Naive thymus-derived CD4-positive, alpha-beta T cell (primary cell): ENCODE measurements around the gene OR10AD1. TPM values are rescaled to one million over a fixed set of nuclear protein-coding genes. Genes with fewer than 3 reads are reported as not detected.

Experiments used
- ATAC-seq: fragments of 150-1000 bp; cut with Tn5 transposase; 2 replicates; pipeline ENCODE4 v1.10.0; 2021; ENCODE audit warnings: mild to moderate bottlenecking, moderate library complexity
- CTCF ChIA-PET: fragments of 350-600 bp; sonication (Branson Sonifier 250); formaldehyde crosslinking; loops from one replicate; lab custom pipeline; 2021; ENCODE audit warnings: antibody characterized with exemption; lab: Charles Lee
- POLR2A ChIA-PET: fragments of 350-600 bp; sonication (Branson Sonifier 250); formaldehyde crosslinking; loops from one replicate; lab custom pipeline; 2021; ENCODE audit warnings: antibody characterized with exemption, inconsistent platforms; lab: Charles Lee
- DNase-seq, 9 donors: peaks; one replicate each; pipeline versions ENCODE4 v3.0.0 to v3.0.0-alpha.2; 2020 to 2022; ENCODE audit warnings: mixed read lengths in 1 of 9
- H3K27ac ChIP-seq: one replicate; pipeline ENCODE4 v1.7.0; 2013; ENCODE audit warnings: mild to moderate bottlenecking, low read depth, low read length, moderate library complexity
- H3K27me3 ChIP-seq, 2 donors: one replicate each; pipeline ENCODE4 v1.7.0; 2013; ENCODE audit warnings: low read length in 2 of 2, mild to moderate bottlenecking in 2 of 2, moderate library complexity in 2 of 2; ENCODE audit not compliant: control insufficient read depth in 2 of 2, insufficient read depth in 2 of 2
- H3K36me3 ChIP-seq, 3 experiments: 1 replicate in 2 of 3; 2 replicates in 1 of 3; pipeline ENCODE4 v1.7.0; 2013; ENCODE audit warnings: low read length in 3 of 3, mild to moderate bottlenecking in 3 of 3, moderate library complexity in 1 of 3; ENCODE audit not compliant: insufficient read depth in 3 of 3, control insufficient read depth in 2 of 3
- H3K4me1 ChIP-seq, 2 donors: one replicate each; pipeline ENCODE4 v1.7.0; 2013; ENCODE audit warnings: low read length in 2 of 2, mild to moderate bottlenecking in 2 of 2, moderate library complexity in 1 of 2; ENCODE audit not compliant: control insufficient read depth in 2 of 2, insufficient read depth in 2 of 2
- H3K4me3 ChIP-seq: 2 replicates; pipeline ENCODE4 v1.7.0; 2013; ENCODE audit warnings: mild to moderate bottlenecking, low read length
- H3K9me3 ChIP-seq, 3 experiments: 1 replicate in 2 of 3; 2 replicates in 1 of 3; pipeline ENCODE4 v1.7.0; 2013; ENCODE audit warnings: low read length in 3 of 3; ENCODE audit not compliant: control insufficient read depth in 2 of 3
- H3K27ac Mint-ChIP-seq, 9 donors: one replicate each; pipeline ENCODE4 v1.8.0; 2020 to 2022; ENCODE audit warnings: mixed read lengths in 9 of 9, mild to moderate bottlenecking in 8 of 9, moderate library complexity in 5 of 9, inconsistent platforms in 2 of 9
- H3K27me3 Mint-ChIP-seq, 5 donors: one replicate each; pipeline ENCODE4 v1.8.0; 2021 to 2022; ENCODE audit warnings: mixed read lengths in 5 of 5, mild to moderate bottlenecking in 1 of 5
- H3K36me3 Mint-ChIP-seq, 5 donors: one replicate each; pipeline ENCODE4 v1.8.0; 2020 to 2022; ENCODE audit warnings: mixed read lengths in 5 of 5, mild to moderate bottlenecking in 3 of 5, inconsistent platforms in 1 of 5
- H3K4me1 Mint-ChIP-seq, 7 donors: one replicate each; pipeline ENCODE4 v1.8.0; 2020 to 2022; ENCODE audit warnings: mixed read lengths in 7 of 7, mild to moderate bottlenecking in 3 of 7, inconsistent platforms in 1 of 7
- H3K4me3 Mint-ChIP-seq, 10 donors: one replicate each; pipeline ENCODE4 v1.8.0; 2020 to 2022; ENCODE audit warnings: mild to moderate bottlenecking in 10 of 10, mixed read lengths in 10 of 10, moderate library complexity in 6 of 10, inconsistent platforms in 2 of 10
- H3K9me3 Mint-ChIP-seq, 11 donors: one replicate each; pipeline ENCODE4 v1.8.0; 2020 to 2022; ENCODE audit warnings: mixed read lengths in 11 of 11, mild to moderate bottlenecking in 4 of 11, inconsistent platforms in 1 of 11, moderate library complexity in 1 of 11
- intact Hi-C, 2 donors: fragments of 100-400 bp; cut with micrococcal nuclease; formaldehyde crosslinking; loops; one replicate each; pipeline ENCODE4 v1.15.1; 2023
- polyA plus RNA-seq, 2 donors: library from polyadenylated mRNA; unstranded; fragments of 300-500 nt; fragmentation: Illumina TruSeq; gene quantifications; one replicate each; pipeline ENCODE4 v1.2.3, GENCODE V29; 2021
- total RNA-seq, 6 experiments: library from RNA in 5 of 6; stranded (reverse) in 5 of 6; gene quantifications; 1 replicate in 5 of 6; 2 replicates in 1 of 6; pipeline ENCODE4 v1.2.3 and lab custom pipeline; 2021 to 2026

OR10AD1 gene
- total and polyA plus RNA-seq, 7 experiments from 2014 or later, result not detected

DNA sequence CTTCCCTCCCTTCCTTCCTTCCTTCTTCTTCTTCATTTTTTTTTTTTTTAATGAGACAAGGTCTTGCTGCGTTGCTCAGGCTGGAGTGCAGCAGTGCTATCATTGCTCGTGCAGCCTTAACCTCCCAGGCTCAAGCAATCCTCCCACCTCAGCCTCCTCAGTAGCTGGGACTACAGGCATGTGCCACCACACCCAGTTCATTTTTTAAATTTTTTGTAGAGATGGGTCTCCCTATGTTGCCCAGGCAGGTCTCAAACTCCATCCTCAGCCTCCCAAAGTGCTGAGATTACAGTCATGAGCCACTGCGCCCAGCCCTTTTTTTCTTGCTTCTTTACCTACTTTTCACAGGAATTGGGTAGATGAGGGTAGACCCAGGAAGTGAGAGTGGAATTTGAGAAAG lies 1.6 kb downstream of the OR10AD1 start:
- Histone ChIP-seq H3K27me3 (no peaks in the 10 kb centered on the region), H3K4me1 (peaks cover 28% of the 10 kb centered on the region in 2 donors), H3K4me3 (no peak overlapping the region), H3K27ac (no peak overlapping the region), H3K9me3 (peaks cover 0 to 32% (median 4%) of the 10 kb centered on the region in 3 experiments), H3K36me3 (peaks cover 0 to 18% (median 10%) of the 10 kb centered on the region in 3 experiments)
- Mint-ChIP-seq H3K9me3 (peaks cover 11 to 57% (median 37%) of the 10 kb centered on the region in 11 donors), H3K4me3 (peak overlapping the region in 7 of 10 donors; percentile 26 to 92 (median 83)), H3K36me3 (peaks cover 24 to 60% (median 50%) of the 10 kb centered on the region in 5 donors), H3K4me1 (peaks cover 30 to 61% (median 53%) of the 10 kb centered on the region in 7 donors), H3K27ac (peak overlapping the region in 8 of 9 donors; percentile 80 to 98 (median 95)), H3K27me3 (no peaks in the 10 kb centered on the region)
- CTCF ChIA-PET, result interaction anchor here (0.8 to 4.7 kb wide), 2 partner anchors 13 to 548 kb away, joined by 3 to 32 read pairs; no protein-coding TSS in a partner anchor
- intact Hi-C loops, result no loop called here
- ATAC-seq (no peak), DNase-seq (no peak)
- POLR2A ChIA-PET, result interaction anchor here (0.6 to 4.6 kb wide), 3 partner anchors 44 to 390 kb away, joined by 3 to 31 read pairs (median 6); partner anchors contain the start of genes ASB8 and ZNF641

GRCh38 chr12:48201091-48201490 lies 2.0 kb downstream of the OR10AD1 start:
- intact Hi-C loops, result no loop called here
- no peaks in the 10 kb centered on the region for H3K27me3 ChIP-seq
- ATAC-seq, result no peak
- H3K4me3 ChIP-seq, result peak overlapping the region; percentile 89
- CTCF ChIA-PET, result interaction anchor here (0.6 to 4.7 kb wide), 3 partner anchors 13 to 985 kb away, joined by 3 to 32 read pairs (median 4); no protein-coding TSS in a partner anchor
- no peak for DNase-seq
- peak overlapping the region; percentile 98 for H3K27ac ChIP-seq
- H3K4me1 ChIP-seq, result peaks cover 28% of the 10 kb centered on the region in 2 donors
- Mint-ChIP-seq H3K36me3 (peaks cover 21 to 56% (median 46%) of the 10 kb centered on the region in 5 donors), H3K4me3 (peak overlapping the region; percentile 7 to 96 (median 90)), H3K9me3 (peaks cover 11 to 53% (median 35%) of the 10 kb centered on the region in 11 donors), H3K27me3 (no peaks in the 10 kb centered on the region), H3K27ac (peak overlapping the region; percentile 68 to 99 (median 95)), H3K4me1 (peaks cover 31 to 65% (median 53%) of the 10 kb centered on the region in 7 donors)
- peaks cover 0 to 18% (median 10%) of the 10 kb centered on the region in 3 experiments for H3K36me3 ChIP-seq
- peaks cover 0 to 28% (median 4%) of the 10 kb centered on the region in 3 experiments for H3K9me3 ChIP-seq
- POLR2A ChIA-PET, result interaction anchor here (0.5 to 4.6 kb wide), 6 partner anchors 18 to 920 kb away, joined by 3 to 52 read pairs (median 10); partner anchors contain the start of genes ASB8, CCDC184 and ZNF641

GRCh38 chr12:48199774-48200221 lies 3.3 kb downstream of the OR10AD1 start:
- POLR2A ChIA-PET, result interaction anchor here (0.9 to 4.6 kb wide), 23 partner anchors 12 to 652 kb away, joined by 3 to 56 read pairs (median 5); partner anchors contain the start of genes ASB8, CCDC184, CCNT1 and DDX23
- peaks cover 31 to 68% (median 53%) of the 10 kb centered on the region in 7 donors for H3K4me1 Mint-ChIP-seq

GRCh38 chr12:48198985-48199384 lies 4.1 kb downstream of the OR10AD1 start:
- ATAC-seq (no peak), DNase-seq (peak in 1 of 9 donors; percentile 26)
- Histone ChIP-seq H3K27ac (peak overlapping the region; percentile 98), H3K4me3 (peak overlapping the region; percentile 89), H3K9me3 (peaks cover 0 to 16% (median 3%) of the 10 kb centered on the region in 3 experiments), H3K27me3 (no peaks in the 10 kb centered on the region), H3K4me1 (peaks cover 28% of the 10 kb centered on the region in 2 donors), H3K36me3 (peaks cover 0 to 7% (median 0%) of the 10 kb centered on the region in 3 experiments)
- H3K27me3 Mint-ChIP-seq, result peaks cover 0 to 20% (median 0%) of the 10 kb centered on the region in 5 donors
- peaks cover 15 to 40% (median 32%) of the 10 kb centered on the region in 5 donors for H3K36me3 Mint-ChIP-seq
- H3K27ac Mint-ChIP-seq, result peak overlapping the region; percentile 94 to 99 (median 96)
- intact Hi-C loops, result loop anchor here (1.0 to 5.0 kb wide), 13 partner anchors 8 to 758 kb away; partner anchors contain the start of genes ASB8 (in 2 of the 2), CCDC184 (in 2 of the 2), CCNT1 (in 2 of the 2) and ZNF641 (in 2 of the 2)
- ChIA-PET POLR2A (interaction anchor here (0.6 to 4.6 kb wide), 28 partner anchors 9 to 1120 kb away, joined by 3 to 56 read pairs (median 5); partner anchors contain the start of genes ASB8, CCDC184, CCNT1 and DDX23), CTCF (interaction anchor here (1.1 to 4.7 kb wide), 5 partner anchors 11 to 161 kb away, joined by 3 to 33 read pairs (median 6); partner anchors contain the start of gene CCDC184)
- peaks cover 6 to 34% (median 27%) of the 10 kb centered on the region in 11 donors for H3K9me3 Mint-ChIP-seq
- peak overlapping the region; percentile 83 to 96 (median 92) for H3K4me3 Mint-ChIP-seq
- peaks cover 31 to 60% (median 53%) of the 10 kb centered on the region in 7 donors for H3K4me1 Mint-ChIP-seq

More at GRCh38 chr12:48199774-48200221, 3.3 kb downstream of the OR10AD1 start:
- peaks cover 20 to 48% (median 40%) of the 10 kb centered on the region in 5 donors for H3K36me3 Mint-ChIP-seq
- peaks cover 0 to 13% (median 4%) of the 10 kb centered on the region in 3 experiments for H3K36me3 ChIP-seq
- H3K27me3 ChIP-seq, result no peaks in the 10 kb centered on the region
- H3K4me3 Mint-ChIP-seq, result peak overlapping the region; percentile 83 to 96 (median 92)
- peaks cover 28% of the 10 kb centered on the region in 2 donors for H3K4me1 ChIP-seq
- H3K27me3 Mint-ChIP-seq, result peaks cover 0 to 12% (median 0%) of the 10 kb centered on the region in 5 donors
- intact Hi-C loops, result loop anchor here (1.0 to 5.0 kb wide), 6 partner anchors 8 to 758 kb away; partner anchors contain the start of genes ARF3 (in 1 of the 2), KANSL2 (in 1 of the 2) and TMEM106C (in 1 of the 2)
- ATAC-seq (no peak), DNase-seq (peak in 6 of 9 donors; percentile 30 to 58 (median 45))
- peak overlapping the region; percentile 94 to 99 (median 96) for H3K27ac Mint-ChIP-seq
- H3K27ac ChIP-seq, result peak overlapping the region; percentile 98
- H3K9me3 Mint-ChIP-seq, result peaks cover 11 to 42% (median 34%) of the 10 kb centered on the region in 11 donors
- peak overlapping the region; percentile 89 for H3K4me3 ChIP-seq
- CTCF ChIA-PET, result interaction anchor here (0.7 to 4.7 kb wide), 6 partner anchors 12 to 418 kb away, joined by 3 to 33 read pairs (median 6); partner anchors contain the start of gene CCDC184
- peaks cover 0 to 20% (median 4%) of the 10 kb centered on the region in 3 experiments for H3K9me3 ChIP-seq

DNA sequence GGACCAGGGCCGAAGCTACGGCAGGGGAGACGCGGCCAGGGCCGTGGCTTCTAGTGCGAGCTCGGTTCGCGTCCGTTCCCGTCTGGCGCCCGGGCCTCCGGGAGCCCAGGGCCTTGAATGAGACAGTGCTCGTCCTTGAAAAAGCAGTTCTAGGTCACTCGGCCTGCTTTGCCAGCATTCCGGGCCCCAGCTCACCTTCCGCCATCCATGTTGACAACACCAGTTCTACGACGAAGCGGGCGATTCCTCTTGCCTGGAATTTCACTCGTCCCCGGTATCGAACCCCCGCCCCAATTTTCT lies 4.5 kb downstream of the OR10AD1 start:
- peaks cover 0 to 13% (median 0%) of the 10 kb centered on the region in 3 experiments for H3K9me3 ChIP-seq
- Mint-ChIP-seq H3K36me3 (peaks cover 15 to 36% (median 30%) of the 10 kb centered on the region in 5 donors), H3K4me3 (peak overlapping the region; percentile 83 to 96 (median 92)), H3K27ac (peak overlapping the region; percentile 94 to 99 (median 96)), H3K9me3 (peaks cover 6 to 31% (median 25%) of the 10 kb centered on the region in 11 donors), H3K27me3 (peaks cover 0 to 23% (median 0%) of the 10 kb centered on the region in 5 donors), H3K4me1 (peaks cover 31 to 58% (median 53%) of the 10 kb centered on the region in 7 donors)
- peak in 1 of 9 donors; percentile 41 for DNase-seq
- no peaks in the 10 kb centered on the region for H3K27me3 ChIP-seq
- H3K4me1 ChIP-seq, result peaks cover 28% of the 10 kb centered on the region in 2 donors
- ChIA-PET CTCF (interaction anchor here (1.1 to 4.7 kb wide), 6 partner anchors 10 to 236 kb away, joined by 3 to 33 read pairs (median 5); partner anchors contain the start of genes CCDC184 and TMEM106C), POLR2A (interaction anchor here (0.6 to 4.6 kb wide), 22 partner anchors 9 to 1120 kb away, joined by 3 to 56 read pairs (median 6); partner anchors contain the start of genes ASB8, CCDC184, KANSL2 and RPAP3)
- ATAC-seq, result peak; percentile 17
- H3K27ac ChIP-seq, result peak overlapping the region; percentile 98
- peaks cover 0 to 7% (median 0%) of the 10 kb centered on the region in 3 experiments for H3K36me3 ChIP-seq
- intact Hi-C loops, result loop anchor here (1.0 to 5.0 kb wide), 11 partner anchors 15 to 759 kb away; partner anchors contain the start of genes ASB8 (in 2 of the 2), CCDC184 (in 2 of the 2), CCNT1 (in 2 of the 2) and ZNF641 (in 2 of the 2)
- H3K4me3 ChIP-seq, result peak overlapping the region; percentile 89
